Measurements from ENCODE around the gene NEDD8.
"Not testable (repeated sequence)": the region's sequence is repeated elsewhere in the genome, so short reads cannot be mapped to it uniquely, and the experiment has no call there.

The NEDD8 gene

GRCh38 chr14:24219521-24219920 is 12.6 kb downstream of the NEDD8 start:
- no peak for TF ChIP-seq CTCF (IDR thresholded peaks at IDR 0.05; ENCODE audit: insufficient read depth, missing control alignments)

GRCh38 chr14:24219080-24219479 is 13.1 kb downstream of the NEDD8 start:
- TF ChIP-seq CTCF (IDR thresholded peaks at IDR 0.05; ENCODE audit: insufficient read depth, missing control alignments), result no peak
- DNase-seq (ENCODE audit: insufficient read length, low spot score) (no peak), FAIRE-seq (no peak)

More at GRCh38 chr14:24219521-24219920, 12.6 kb downstream of the NEDD8 start:
- FAIRE-seq, result no peak
- no peak for DNase-seq (ENCODE audit: insufficient read length, low spot score)

GRCh38 chr14:24216876-24217275 is 15.3 kb downstream of the NEDD8 start:
- not testable (repeated sequence) for DNase-seq (ENCODE audit: insufficient read length, low spot score); FAIRE-seq

GRCh38 chr14:24216345-24216699 is 15.8 kb downstream of the NEDD8 start:
- no peak for DNase-seq (ENCODE audit: insufficient read length, low spot score)
- FAIRE-seq, result no peak
- TF ChIP-seq CTCF (IDR thresholded peaks at IDR 0.05; ENCODE audit: insufficient read depth, missing control alignments), result no peak

GRCh38 chr14:24215495-24216344 is 16.4 kb downstream of the NEDD8 start, which contains the start of gene MDP1:
TSS of gene MDP1 (minus strand) at chr14:24216066. CDS start at chr14:24215955, 111 bp downstream.
- peak; percentile 84 for DNase-seq (ENCODE audit: insufficient read length, low spot score)
- TF ChIP-seq CTCF (IDR thresholded peaks at IDR 0.05; ENCODE audit: insufficient read depth, missing control alignments), result peak; percentile 91
- no peak for FAIRE-seq

GRCh38 chr14:24213866-24214662 is 18.1 kb downstream of the NEDD8 start:
- DNase-seq (ENCODE audit: insufficient read length, low spot score), result no peak
- FAIRE-seq, result no peak
- TF ChIP-seq CTCF (IDR thresholded peaks at IDR 0.05; ENCODE audit: insufficient read depth, missing control alignments), result no peak

- DNase-seq (ENCODE audit: insufficient read length, low spot score) (peak; percentile 94), FAIRE-seq (no peak)
- TF ChIP-seq CTCF (IDR thresholded peaks at IDR 0.05; ENCODE audit: insufficient read depth, missing control alignments), result no peak
These were observed 19.0 kb downstream of the NEDD8 start, which contains the start of gene CHMP4A for GRCh38 chr14:24212924-24213865. TSS of gene CHMP4A (minus strand) at chr14:24213488. CDS start at chr14:24213439, 49 bp downstream.

All from D721Med (cell line).